GM12878 (cell line): ENCODE results near the gene PKHD1. TPM values are rescaled to one million over a fixed set of nuclear protein-coding genes. Genes with fewer than 3 reads are reported as not detected.

ENCODE experiments used
- ATAC-seq: fragments of 200-7000 bp; cut with Tn5 transposase; 3 replicates; pipeline ENCODE4 v1.9.1; 2020; ENCODE audit warnings: mild to moderate bottlenecking, moderate library complexity
- BruUV-seq: library from RNA; stranded (reverse); fragments of 400-500 nt; replicated peaks from 2 replicates; lab custom pipeline; 2021; lab: Mats Ljungman, UMichigan
- CTCF ChIA-PET: fragments of 300-600 bp; sonication (Branson Sonifier 250); formaldehyde crosslinking; extraction: SDS; loops from one replicate; lab custom pipeline; 2021; ENCODE audit warnings: inconsistent platforms; lab: Yijun Ruan, JAX
- POLR2A ChIA-PET: fragments of 350-600 bp; formaldehyde crosslinking; extraction: SDS; loops from one replicate; lab custom pipeline; 2021; ENCODE audit warnings: inconsistent platforms; lab: Charles Lee
- RAD21 ChIA-PET: fragments of 300-600 bp; sonication (Branson Sonifier 250); formaldehyde crosslinking; loops from one replicate; lab custom pipeline; 2023; ENCODE audit warnings: antibody characterized with exemption; ENCODE audit not compliant: unreplicated experiment; lab: Charles Lee
- SMC1A ChIA-PET: fragments of 300-600 bp; sonication (Branson Sonifier 250); formaldehyde crosslinking; loops from one replicate; lab custom pipeline; 2023; ENCODE audit not compliant: unreplicated experiment, uncharacterized antibody; lab: Charles Lee
- DNase-seq: peaks from one replicate; pipeline ENCODE4 v3.0.0-alpha.2; 2011; ENCODE audit warnings: low read depth, low spot score
- FAIRE-seq: peaks from 3 replicates; lab custom pipeline; 2011; peaks lifted over from hg19 to GRCh38; lab: Jason Lieb, UNC
- H2AFZ ChIP-seq: 2 replicates; pipeline ENCODE4 v1.6.0; 2011; ENCODE audit warnings: low read depth, low read length, control low read depth; ENCODE audit not compliant: control insufficient read depth
- H3K27ac ChIP-seq: 2 replicates; pipeline ENCODE4 v1.5.1; 2011; ENCODE audit warnings: control low read depth; ENCODE audit not compliant: control insufficient read depth, insufficient read depth
- H3K27me3 ChIP-seq, 2 experiments: replicated peaks in 1 of 2; 2 replicates each; pipeline versions ENCODE4 v1.6.0 to v1.6.1; 2011; ENCODE audit warnings: low read length in 1 of 2; ENCODE audit not compliant: control insufficient read depth in 2 of 2, insufficient read depth in 2 of 2
- H3K36me3 ChIP-seq, 2 experiments: 2 replicates each; pipeline ENCODE4 v1.5.1; 2011; ENCODE audit warnings: low read length in 1 of 2; ENCODE audit not compliant: control insufficient read depth in 2 of 2, insufficient read depth in 2 of 2
- H3K4me1 ChIP-seq: 2 replicates; pipeline ENCODE4 v1.6.1; 2011; ENCODE audit warnings: mild to moderate bottlenecking, low read length, moderate library complexity, mixed read lengths; ENCODE audit not compliant: control insufficient read depth, insufficient read depth
- H3K4me2 ChIP-seq: 2 replicates; pipeline ENCODE4 v1.6.0; 2011; ENCODE audit warnings: control low read depth; ENCODE audit not compliant: control insufficient read depth, insufficient read depth
- H3K4me3 ChIP-seq: fragments of 200-600 bp; sonication (generic); 2 replicates; pipeline ENCODE4 v1.5.1; 2016
- H3K79me2 ChIP-seq: 2 replicates; pipeline ENCODE4 v1.6.0; 2011; ENCODE audit warnings: low read length; ENCODE audit not compliant: control insufficient read depth, insufficient read depth
- H3K9ac ChIP-seq: 2 replicates; pipeline ENCODE4 v1.8.0; 2011; ENCODE audit warnings: low read length, control low read depth, mixed read lengths; ENCODE audit not compliant: control insufficient read depth, insufficient read depth
- H3K9me3 ChIP-seq: replicated peaks from 3 replicates; pipeline ENCODE4 v1.5.1; 2011; ENCODE audit warnings: mild to moderate bottlenecking, low read length; ENCODE audit not compliant: control insufficient read depth, insufficient read depth
- H4K20me1 ChIP-seq: 2 replicates; pipeline ENCODE4 v1.6.0; 2011; ENCODE audit not compliant: control insufficient read depth, insufficient read depth
- RAD21 ChIP-seq: IDR thresholded peaks from 2 replicates; pipeline ENCODE4 v1.6.1; 2011; ENCODE audit warnings: mild to moderate bottlenecking, low read depth, low read length, moderate library complexity; ENCODE audit not compliant: insufficient read depth
- SMC3 ChIP-seq: IDR thresholded peaks from 2 replicates; pipeline ENCODE4 v1.6.1; 2011; ENCODE audit warnings: low read length, improper control_type of control experiment, borderline replicate concordance
- WGBS: methylation state at CpG from one replicate; pipeline ENCODE4 v1.1.6; 2016; ENCODE audit warnings: low lambda C conversion rate; ENCODE audit not compliant: insufficient replicate concordance, insufficient coverage; ENCODE audit errors: missing lambda C conversion rate; 5-methylcytosine and 5-hydroxymethylcytosine counted together
- in situ Hi-C: fragments of 300-500 bp; cut with MboI; formaldehyde crosslinking; loops from 9 replicates; pipeline ENCODE4 v1.14.3; 2018; ENCODE audit warnings: mixed read lengths
- intact Hi-C: fragments of 100-400 bp; cut with micrococcal nuclease; formaldehyde crosslinking; loops from one replicate; pipeline ENCODE4 v1.14.2; 2022; ENCODE audit not compliant: unreplicated experiment
- polyA plus RNA-seq, 11 experiments: library from polyadenylated mRNA; depleted of rRNA in 4 of 11; unstranded in 6 of 11; stranded (reverse) in 5 of 11; fragments of >200 nt; fragmentation: Nextera tagmentation in 4 of 11; fragmentation: Illumina TruSeq in 1 of 11; extraction: Ambion mirVana in 4 of 11; extraction: Trizol in 1 of 11; gene quantifications; 1 replicate in 1 of 11; 2 replicates in 10 of 11; pipeline versions ENCODE4 v1.2.1 to v1.2.3, GENCODE V29; 2011 to 2016; ENCODE audit warnings: inconsistent platforms in 2 of 11, missing spikeins in 2 of 11, low read depth in 1 of 11
- total RNA-seq, 4 experiments: library from RNA; depleted of rRNA in 3 of 4; stranded (reverse); fragments of >200 nt in 3 of 4; fragmentation: Illumina TruSeq in 1 of 4; extraction: Trizol in 1 of 4; gene quantifications; 2 replicates each; pipeline versions ENCODE4 v1.2.1 to v1.2.3, GENCODE V29; 2013 to 2021
- TF ChIP-seq, protein P1 (sequence below): fragments of 150-350 bp; IDR thresholded peaks from 2 replicates; pipeline ENCODE4 v1.6.1; 2014; ENCODE audit warnings: mild to moderate bottlenecking, low read depth, low read length
- TF ChIP-seq, protein P2 (sequence below): IDR thresholded peaks from 2 replicates; pipeline ENCODE4 v1.6.1; 2011; ENCODE audit warnings: mild to moderate bottlenecking, low read depth, low read length, moderate library complexity; ENCODE audit not compliant: insufficient replicate concordance
- TF ChIP-seq, protein P3 (sequence below): fragments of 150-350 bp; IDR thresholded peaks from 2 replicates; pipeline ENCODE4 v1.6.1; 2016; ENCODE audit warnings: low read depth, low read length
- TF ChIP-seq, protein P4 (sequence below), 3 experiments: IDR thresholded peaks in 2 of 3; conservative IDR thresholded peaks in 1 of 3; 2 replicates each; pipeline ENCODE4 v1.5.1; 2011; ENCODE audit warnings: low read depth in 3 of 3, low read length in 3 of 3, mild to moderate bottlenecking in 3 of 3, control low read depth in 2 of 3, moderate library complexity in 2 of 3, inconsistent platforms in 1 of 3, mixed read lengths in 1 of 3; ENCODE audit not compliant: control insufficient read depth in 2 of 3, insufficient read depth in 1 of 3; ENCODE audit errors: extremely low read depth in 1 of 3

Gene PKHD1
- total and polyA plus RNA-seq, 10 of the 15 experiments (the other 5 are each of a cell fraction or from before 2014, with no cell fraction given), result under 0.01 to 0.90 (median 0.02) TPM; not detected in 1

DNA sequence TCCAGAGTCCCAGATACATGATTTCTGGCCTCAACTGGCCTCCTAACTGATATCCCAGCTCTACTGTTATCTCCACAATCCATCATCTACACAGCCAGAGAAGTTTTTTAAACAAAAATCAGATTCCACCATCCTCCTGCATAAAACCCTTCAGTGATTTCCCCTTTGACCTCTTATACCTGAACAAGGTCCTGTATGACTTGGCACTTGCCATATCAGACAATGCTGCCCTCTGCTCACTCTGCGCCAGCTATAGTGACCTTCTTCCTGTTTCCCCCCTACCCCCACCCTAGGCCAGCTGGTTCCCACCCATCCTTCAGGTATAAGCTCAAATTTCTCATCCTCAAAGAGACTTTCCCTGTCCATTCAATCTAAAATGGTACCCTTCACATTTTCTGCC, 322.2 kb downstream of the PKHD1 start (continued):
- TF ChIP-seq, protein P1, sequence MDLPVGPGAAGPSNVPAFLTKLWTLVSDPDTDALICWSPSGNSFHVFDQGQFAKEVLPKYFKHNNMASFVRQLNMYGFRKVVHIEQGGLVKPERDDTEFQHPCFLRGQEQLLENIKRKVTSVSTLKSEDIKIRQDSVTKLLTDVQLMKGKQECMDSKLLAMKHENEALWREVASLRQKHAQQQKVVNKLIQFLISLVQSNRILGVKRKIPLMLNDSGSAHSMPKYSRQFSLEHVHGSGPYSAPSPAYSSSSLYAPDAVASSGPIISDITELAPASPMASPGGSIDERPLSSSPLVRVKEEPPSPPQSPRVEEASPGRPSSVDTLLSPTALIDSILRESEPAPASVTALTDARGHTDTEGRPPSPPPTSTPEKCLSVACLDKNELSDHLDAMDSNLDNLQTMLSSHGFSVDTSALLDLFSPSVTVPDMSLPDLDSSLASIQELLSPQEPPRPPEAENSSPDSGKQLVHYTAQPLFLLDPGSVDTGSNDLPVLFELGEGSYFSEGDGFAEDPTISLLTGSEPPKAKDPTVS, result no peak
- TF ChIP-seq, protein P2, sequence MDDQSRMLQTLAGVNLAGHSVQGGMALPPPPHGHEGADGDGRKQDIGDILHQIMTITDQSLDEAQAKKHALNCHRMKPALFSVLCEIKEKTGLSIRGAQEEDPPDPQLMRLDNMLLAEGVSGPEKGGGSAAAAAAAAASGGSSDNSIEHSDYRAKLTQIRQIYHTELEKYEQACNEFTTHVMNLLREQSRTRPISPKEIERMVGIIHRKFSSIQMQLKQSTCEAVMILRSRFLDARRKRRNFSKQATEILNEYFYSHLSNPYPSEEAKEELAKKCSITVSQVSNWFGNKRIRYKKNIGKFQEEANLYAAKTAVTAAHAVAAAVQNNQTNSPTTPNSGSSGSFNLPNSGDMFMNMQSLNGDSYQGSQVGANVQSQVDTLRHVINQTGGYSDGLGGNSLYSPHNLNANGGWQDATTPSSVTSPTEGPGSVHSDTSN, result no peak
- TF ChIP-seq, all 136 proteins: peak for 0

DNA sequence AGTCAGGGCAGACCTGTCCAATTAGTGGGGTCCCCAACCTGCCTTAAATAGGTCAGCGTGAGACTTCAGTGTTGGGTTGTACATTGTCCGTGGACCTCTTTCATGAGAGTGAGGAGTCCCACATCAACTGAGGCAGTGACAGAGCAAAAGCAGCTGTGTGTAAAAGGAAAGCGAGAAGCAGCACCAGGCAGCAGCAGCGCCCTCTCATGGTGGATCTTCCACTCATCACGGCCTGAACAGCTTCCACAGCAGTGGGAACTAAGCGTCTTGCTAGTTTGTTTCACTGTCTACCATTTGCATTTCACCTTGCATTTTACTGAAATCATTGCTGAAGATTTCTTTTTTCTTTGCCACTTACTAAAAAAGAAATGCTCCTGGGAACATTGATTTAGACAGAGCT, 333.8 kb downstream of the PKHD1 start:
- ChIA-PET CTCF (interaction anchor here (0.7 to 3.9 kb wide), 15 partner anchors 9 to 937 kb away, joined by 3 to 18 read pairs (median 4); no protein-coding TSS in a partner anchor), RAD21 (interaction anchor here (0.8 to 2.0 kb wide), 5 partner anchors 10 to 193 kb away, joined by 3 to 11 read pairs (median 3); no protein-coding TSS in a partner anchor), POLR2A (no interaction called here), SMC1A (interaction anchor here (0.6 to 1.6 kb wide), 6 partner anchors 75 to 1362 kb away, joined by 3 to 10 read pairs (median 3); no protein-coding TSS in a partner anchor)
- DNase-seq, result no peak
- TF ChIP-seq SMC3 (peak; percentile 52; the same call in 1 of the 2 replicates), RAD21 (peak; percentile 47)
- TF ChIP-seq, protein P3, sequence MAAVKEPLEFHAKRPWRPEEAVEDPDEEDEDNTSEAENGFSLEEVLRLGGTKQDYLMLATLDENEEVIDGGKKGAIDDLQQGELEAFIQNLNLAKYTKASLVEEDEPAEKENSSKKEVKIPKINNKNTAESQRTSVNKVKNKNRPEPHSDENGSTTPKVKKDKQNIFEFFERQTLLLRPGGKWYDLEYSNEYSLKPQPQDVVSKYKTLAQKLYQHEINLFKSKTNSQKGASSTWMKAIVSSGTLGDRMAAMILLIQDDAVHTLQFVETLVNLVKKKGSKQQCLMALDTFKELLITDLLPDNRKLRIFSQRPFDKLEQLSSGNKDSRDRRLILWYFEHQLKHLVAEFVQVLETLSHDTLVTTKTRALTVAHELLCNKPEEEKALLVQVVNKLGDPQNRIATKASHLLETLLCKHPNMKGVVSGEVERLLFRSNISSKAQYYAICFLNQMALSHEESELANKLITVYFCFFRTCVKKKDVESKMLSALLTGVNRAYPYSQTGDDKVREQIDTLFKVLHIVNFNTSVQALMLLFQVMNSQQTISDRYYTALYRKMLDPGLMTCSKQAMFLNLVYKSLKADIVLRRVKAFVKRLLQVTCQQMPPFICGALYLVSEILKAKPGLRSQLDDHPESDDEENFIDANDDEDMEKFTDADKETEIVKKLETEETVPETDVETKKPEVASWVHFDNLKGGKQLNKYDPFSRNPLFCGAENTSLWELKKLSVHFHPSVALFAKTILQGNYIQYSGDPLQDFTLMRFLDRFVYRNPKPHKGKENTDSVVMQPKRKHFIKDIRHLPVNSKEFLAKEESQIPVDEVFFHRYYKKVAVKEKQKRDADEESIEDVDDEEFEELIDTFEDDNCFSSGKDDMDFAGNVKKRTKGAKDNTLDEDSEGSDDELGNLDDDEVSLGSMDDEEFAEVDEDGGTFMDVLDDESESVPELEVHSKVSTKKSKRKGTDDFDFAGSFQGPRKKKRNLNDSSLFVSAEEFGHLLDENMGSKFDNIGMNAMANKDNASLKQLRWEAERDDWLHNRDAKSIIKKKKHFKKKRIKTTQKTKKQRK, result no peak
- TF ChIP-seq, protein P4, sequence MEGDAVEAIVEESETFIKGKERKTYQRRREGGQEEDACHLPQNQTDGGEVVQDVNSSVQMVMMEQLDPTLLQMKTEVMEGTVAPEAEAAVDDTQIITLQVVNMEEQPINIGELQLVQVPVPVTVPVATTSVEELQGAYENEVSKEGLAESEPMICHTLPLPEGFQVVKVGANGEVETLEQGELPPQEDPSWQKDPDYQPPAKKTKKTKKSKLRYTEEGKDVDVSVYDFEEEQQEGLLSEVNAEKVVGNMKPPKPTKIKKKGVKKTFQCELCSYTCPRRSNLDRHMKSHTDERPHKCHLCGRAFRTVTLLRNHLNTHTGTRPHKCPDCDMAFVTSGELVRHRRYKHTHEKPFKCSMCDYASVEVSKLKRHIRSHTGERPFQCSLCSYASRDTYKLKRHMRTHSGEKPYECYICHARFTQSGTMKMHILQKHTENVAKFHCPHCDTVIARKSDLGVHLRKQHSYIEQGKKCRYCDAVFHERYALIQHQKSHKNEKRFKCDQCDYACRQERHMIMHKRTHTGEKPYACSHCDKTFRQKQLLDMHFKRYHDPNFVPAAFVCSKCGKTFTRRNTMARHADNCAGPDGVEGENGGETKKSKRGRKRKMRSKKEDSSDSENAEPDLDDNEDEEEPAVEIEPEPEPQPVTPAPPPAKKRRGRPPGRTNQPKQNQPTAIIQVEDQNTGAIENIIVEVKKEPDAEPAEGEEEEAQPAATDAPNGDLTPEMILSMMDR (IDR thresholded peaks at IDR 0.05 in 2 of 3, conservative IDR thresholded peaks at IDR 0.05 in 1 of 3; ENCODE audit: control insufficient read depth in 2 of 3, extremely low read depth in 1 of 3, insufficient read depth in 1 of 3, low read depth in 3 of 3, low read length in 3 of 3), result peak; percentile 44 to 53 (median 47); a peak in 5 of 6 replicates
- Histone ChIP-seq H3K4me1 (no peaks in the 10 kb centered on the region), H2AFZ (no peak overlapping the region), H3K4me2 (no peak overlapping the region), H3K4me3 (no peak overlapping the region), H3K27me3 (no peaks in the 10 kb centered on the region), H3K27ac (no peak overlapping the region), H4K20me1 (no peaks in the 10 kb centered on the region), H3K9me3 (no peaks in the 10 kb centered on the region), H3K36me3 (no peaks in the 10 kb centered on the region), H3K9ac (no peak overlapping the region), H3K79me2 (no peaks in the 10 kb centered on the region)
- in situ Hi-C loops, result no loop called here
- peak; percentile 68 for ATAC-seq
- WGBS, result 35% methylated on average over 6 of the region's 6 CpGs
- intact Hi-C loops, result loop anchor here (5.0 kb wide), 2 partner anchors 191 to 936 kb away; partner anchors contain the start of gene TFAP2B
- FAIRE-seq, result no peak
- no TSS peak for BruUV-seq
